Kidney (tissue), 14 donors: ENCODE measurements around the gene ALPL. TPM values are rescaled to one million over a fixed set of nuclear protein-coding genes. Genes with fewer than 3 reads are reported as not detected.
A peak's percentile ranks its signal among the peaks of the same experiment; 100 is the strongest.

Experiments used
- DNase-seq, 5 donors: peaks; one replicate each; pipeline ENCODE4 v3.0.0-alpha.2; 2013 to 2020
- FAIRE-seq: peaks from 2 replicates; lab custom pipeline; 2012; peaks lifted over from hg19 to GRCh38; lab: Jason Lieb, UNC
- H3K27ac ChIP-seq, 2 donors: one replicate each; pipeline ENCODE4 v1.7.0; 2013; ENCODE audit warnings: low read depth in 2 of 2, low read length in 2 of 2, inconsistent platforms in 1 of 2
- H3K27me3 ChIP-seq: one replicate; pipeline ENCODE4 v1.7.1; 2013; ENCODE audit warnings: low read length, inconsistent platforms; ENCODE audit not compliant: control insufficient read depth, insufficient read depth
- H3K36me3 ChIP-seq, 3 donors: one replicate each; pipeline versions ENCODE4 v1.7.0 to v1.7.1; 2013; ENCODE audit warnings: low read length in 3 of 3, control low read depth in 1 of 3, inconsistent platforms in 1 of 3; ENCODE audit not compliant: insufficient read depth in 3 of 3, control insufficient read depth in 2 of 3
- H3K4me1 ChIP-seq, 3 donors: one replicate each; pipeline versions ENCODE4 v1.7.0 to v1.7.1; 2013; ENCODE audit warnings: low read length in 3 of 3, inconsistent platforms in 1 of 3, low read depth in 1 of 3; ENCODE audit not compliant: control insufficient read depth in 2 of 3, insufficient read depth in 2 of 3
- H3K4me3 ChIP-seq, 3 donors: one replicate each; pipeline versions ENCODE4 v1.7.0 to v1.8.1; 2013; ENCODE audit warnings: low read length in 3 of 3, control low read depth in 1 of 3, inconsistent platforms in 1 of 3
- H3K9ac ChIP-seq, 3 donors: one replicate each; pipeline versions ENCODE4 v1.7.0 to v1.7.1; 2013; ENCODE audit warnings: low read length in 3 of 3, control low read depth in 1 of 3, inconsistent platforms in 1 of 3
- H3K9me3 ChIP-seq, 3 donors: one replicate each; pipeline versions ENCODE4 v1.7.0 to v1.7.1; 2013; ENCODE audit warnings: low read length in 3 of 3, control low read depth in 1 of 3, inconsistent platforms in 1 of 3; ENCODE audit not compliant: control insufficient read depth in 2 of 3, insufficient read depth in 1 of 3
- intact Hi-C: fragments of 100-400 bp; cut with DNase I; formaldehyde crosslinking; loops from one replicate; pipeline ENCODE4 v1.11.1; 2022
- polyA plus RNA-seq: library from polyadenylated mRNA; stranded (reverse); fragments of 350-450 nt; fragmentation: Illumina TruSeq; extraction: RNeasy Lipid Tissue Mini Kit (QIAGEN cat#74804); gene quantifications from one replicate; pipeline ENCODE4 v1.2.3, GENCODE V29; 2014; ENCODE audit warnings: low read depth, low replicate concordance; ENCODE audit not compliant: insufficient read depth
- total RNA-seq: library from RNA; stranded (reverse); fragmentation: NEBNext Ultra II Directional; extraction: Animal tissue kit (Norgen Biotek cat#: 25700); gene quantifications from one replicate; pipeline ENCODE4 v1.2.1, GENCODE V29; 2021
- TF ChIP-seq, protein P1 (sequence below): IDR thresholded peaks from 3 replicates; pipeline ENCODE4 v1.5.1; 2012; ENCODE audit warnings: mild to moderate bottlenecking, moderate library complexity, borderline replicate concordance; ENCODE audit not compliant: insufficient read depth; ENCODE audit errors: extremely low read depth
- donor health status: control.
- donor health status: control.
- donor health status: control.
- donor health status: control.
- donor health status: control.
- donor health status: DM: yes; HTN: yes; CAD: no.
- donor health status: Normal renal cell carcinoma (clear cell type).

Gene ALPL
- total and polyA plus RNA-seq, 2 donors from 2014 or later = 8.4 to 133 TPM

- Histone ChIP-seq H3K4me3 (no peak overlapping the region), H3K36me3 (no peaks in the 10 kb centered on the region), H3K9me3 (peaks cover 0 to 3% (median 0%) of the 10 kb centered on the region in 3 donors), H3K9ac (no peak overlapping the region), H3K27me3 (no peaks in the 10 kb centered on the region), H3K27ac (no peak overlapping the region), H3K4me1 (peaks cover 0 to 15% (median 5%) of the 10 kb centered on the region in 3 donors)
- TF ChIP-seq, protein P1, sequence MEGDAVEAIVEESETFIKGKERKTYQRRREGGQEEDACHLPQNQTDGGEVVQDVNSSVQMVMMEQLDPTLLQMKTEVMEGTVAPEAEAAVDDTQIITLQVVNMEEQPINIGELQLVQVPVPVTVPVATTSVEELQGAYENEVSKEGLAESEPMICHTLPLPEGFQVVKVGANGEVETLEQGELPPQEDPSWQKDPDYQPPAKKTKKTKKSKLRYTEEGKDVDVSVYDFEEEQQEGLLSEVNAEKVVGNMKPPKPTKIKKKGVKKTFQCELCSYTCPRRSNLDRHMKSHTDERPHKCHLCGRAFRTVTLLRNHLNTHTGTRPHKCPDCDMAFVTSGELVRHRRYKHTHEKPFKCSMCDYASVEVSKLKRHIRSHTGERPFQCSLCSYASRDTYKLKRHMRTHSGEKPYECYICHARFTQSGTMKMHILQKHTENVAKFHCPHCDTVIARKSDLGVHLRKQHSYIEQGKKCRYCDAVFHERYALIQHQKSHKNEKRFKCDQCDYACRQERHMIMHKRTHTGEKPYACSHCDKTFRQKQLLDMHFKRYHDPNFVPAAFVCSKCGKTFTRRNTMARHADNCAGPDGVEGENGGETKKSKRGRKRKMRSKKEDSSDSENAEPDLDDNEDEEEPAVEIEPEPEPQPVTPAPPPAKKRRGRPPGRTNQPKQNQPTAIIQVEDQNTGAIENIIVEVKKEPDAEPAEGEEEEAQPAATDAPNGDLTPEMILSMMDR = no peak
- intact Hi-C loops = no loop called here
- DNase-seq = no peak
- FAIRE-seq = no peak
Observed at GRCh38 chr1:21576798-21577187, 67.6 kb downstream of the ALPL start.

DNA sequence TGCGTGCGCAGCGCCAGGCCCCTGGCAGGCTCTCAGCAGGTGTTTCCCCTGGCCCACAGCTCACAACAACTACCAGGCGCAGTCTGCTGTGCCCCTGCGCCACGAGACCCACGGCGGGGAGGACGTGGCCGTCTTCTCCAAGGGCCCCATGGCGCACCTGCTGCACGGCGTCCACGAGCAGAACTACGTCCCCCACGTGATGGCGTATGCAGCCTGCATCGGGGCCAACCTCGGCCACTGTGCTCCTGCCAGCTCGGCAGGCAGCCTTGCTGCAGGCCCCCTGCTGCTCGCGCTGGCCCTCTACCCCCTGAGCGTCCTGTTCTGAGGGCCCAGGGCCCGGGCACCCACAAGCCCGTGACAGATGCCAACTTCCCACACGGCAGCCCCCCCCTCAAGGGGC lies 68.1 kb downstream of the ALPL start:
- DNase-seq (no peak), FAIRE-seq (no peak)
- no peaks in the 10 kb centered on the region for H3K27me3 ChIP-seq
- peaks cover 0 to 15% (median 5%) of the 10 kb centered on the region in 3 donors for H3K4me1 ChIP-seq
- no peaks in the 10 kb centered on the region for H3K36me3 ChIP-seq
- H3K27ac ChIP-seq = peak overlapping the region; percentile 7 to 57
- intact Hi-C loops = no loop called here
- TF ChIP-seq, protein P1 = no peak
- no peak overlapping the region for H3K4me3 ChIP-seq
- H3K9me3 ChIP-seq = peaks cover 0 to under 1% (median 0%) of the 10 kb centered on the region in 3 donors
- H3K9ac ChIP-seq = no peak overlapping the region

- Histone ChIP-seq H3K36me3 (no peaks in the 10 kb centered on the region), H3K4me3 (no peak overlapping the region), H3K27me3 (no peaks in the 10 kb centered on the region), H3K9me3 (no peaks in the 10 kb centered on the region), H3K27ac (peak overlapping the region; percentile 68 to 80), H3K4me1 (peaks cover 0 to 15% (median 5%) of the 10 kb centered on the region in 3 donors), H3K9ac (no peak overlapping the region)
- DNase-seq (no peak), FAIRE-seq (no peak)
- TF ChIP-seq, protein P1 = no peak
- intact Hi-C loops = no loop called here
Observed at GRCh38 chr1:21577933-21578332, 68.7 kb downstream of the ALPL start.

DNA sequence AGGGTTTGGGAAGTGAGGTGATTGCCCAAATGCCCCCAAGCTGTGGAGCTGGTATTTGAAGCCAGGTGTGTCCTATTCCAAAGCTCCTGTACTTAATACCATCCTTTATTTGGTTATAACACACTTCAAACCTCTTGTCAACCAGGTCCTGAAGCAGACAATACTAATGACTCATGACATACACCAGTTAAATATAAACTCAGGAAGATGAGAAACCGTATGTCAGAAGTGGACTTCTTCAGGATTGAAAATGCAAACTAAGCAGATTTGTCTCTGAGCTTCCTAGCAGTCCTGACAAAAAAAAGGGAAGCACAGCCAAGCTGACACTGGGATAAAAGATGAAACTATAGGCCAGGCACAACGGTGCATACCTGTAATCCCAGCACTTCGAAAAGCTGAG lies 70.6 kb downstream of the ALPL start:
- H3K27me3 ChIP-seq = no peaks in the 10 kb centered on the region
- no peak for FAIRE-seq
- H3K27ac ChIP-seq = no peak overlapping the region
- DNase-seq = no peak
- peaks cover 0 to 10% (median 5%) of the 10 kb centered on the region in 3 donors for H3K4me1 ChIP-seq
- no peaks in the 10 kb centered on the region for H3K9me3 ChIP-seq
- intact Hi-C loops = no loop called here
- H3K9ac ChIP-seq = no peak overlapping the region
- H3K36me3 ChIP-seq = no peaks in the 10 kb centered on the region
- H3K4me3 ChIP-seq = no peak overlapping the region
- TF ChIP-seq, protein P1 = no peak
